K562 (cell line): ENCODE results near the gene ROS1. TPM values are rescaled to one million over a fixed set of nuclear protein-coding genes. Genes with fewer than 3 reads are reported as not detected.

Experiments used
- ATAC-seq: fragments of 200-7000 bp; cut with Tn5 transposase; 3 replicates; pipeline ENCODE4 v1.9.1; 2020; ENCODE audit warnings: moderate library complexity
- BruUV-seq: library from RNA; stranded (reverse); fragments of 400-500 nt; replicated peaks from 2 replicates; lab custom pipeline; 2021; lab: Mats Ljungman, UMichigan
- CTCF ChIA-PET: fragments of 300-600 bp; formaldehyde crosslinking; extraction: SDS; loops from one replicate; lab custom pipeline; 2021; ENCODE audit warnings: low intra/inter-chr PET ratio; lab: Yijun Ruan, JAX
- POLR2A ChIA-PET: fragments of 300-600, 350-650 bp; sonication (Branson Sonifier 250); formaldehyde crosslinking; extraction: SDS; loops from one replicate; lab custom pipeline; 2021; ENCODE audit warnings: antibody characterized with exemption, inconsistent platforms; lab: Yijun Ruan, JAX
- DNase-seq, 4 experiments: peaks; one replicate each; pipeline versions ENCODE4 v3.0.0 to v3.0.0-alpha.2; 2011 to 2018; ENCODE audit warnings: low spot score in 3 of 4, mixed read lengths in 3 of 4; ENCODE audit errors: extremely low read depth in 1 of 4
- FAIRE-seq: peaks from 2 replicates; lab custom pipeline; 2011; peaks lifted over from hg19 to GRCh38; lab: Jason Lieb, UNC
- H2AFZ ChIP-seq: 2 replicates; pipeline ENCODE4 v1.6.0; 2011; ENCODE audit warnings: low read depth, low read length, control low read depth, inconsistent platforms
- H3K27ac ChIP-seq: fragments of 200-600 bp; 3 replicates; pipeline ENCODE4 v1.8.0; 2011; ENCODE audit warnings: low read depth, mild to moderate bottlenecking, control low read depth, inconsistent platforms, low read length, moderate library complexity, mixed read lengths; ENCODE audit errors: extremely low read depth
- H3K27me3 ChIP-seq, 2 experiments: fragments of 300-600 bp in 1 of 2; 2 replicates in 1 of 2; 3 replicates in 1 of 2; pipeline versions ENCODE4 v1.6.0 to v1.8.0; 2011; ENCODE audit warnings: inconsistent platforms in 2 of 2, low read length in 2 of 2, mild to moderate bottlenecking in 1 of 2, mixed read lengths in 1 of 2, moderate library complexity in 1 of 2; ENCODE audit not compliant: control insufficient read depth in 2 of 2, insufficient read depth in 2 of 2
- H3K36me3 ChIP-seq: fragments of 300-600 bp; 3 replicates; pipeline ENCODE4 v1.8.0; 2011; ENCODE audit warnings: mild to moderate bottlenecking, low read length, inconsistent platforms; ENCODE audit not compliant: control insufficient read depth, insufficient read depth
- H3K4me1 ChIP-seq, 2 experiments: fragments of 200-600 bp in 1 of 2; replicated peaks in 1 of 2; 2 replicates in 1 of 2; 3 replicates in 1 of 2; pipeline versions ENCODE4 v1.5.1 to v1.8.0; 2011; ENCODE audit warnings: inconsistent platforms in 2 of 2, low read length in 2 of 2, mild to moderate bottlenecking in 1 of 2, mixed read lengths in 1 of 2, moderate library complexity in 1 of 2; ENCODE audit not compliant: control insufficient read depth in 2 of 2, insufficient read depth in 2 of 2
- H3K4me2 ChIP-seq: 2 replicates; pipeline ENCODE4 v1.6.1; 2011; ENCODE audit warnings: low read length, control low read depth, inconsistent platforms, mixed read lengths; ENCODE audit not compliant: insufficient read depth
- H3K4me3 ChIP-seq: fragments of 200-600 bp; sonication (generic), shearing (Covaris generic); 2 replicates; pipeline ENCODE4 v1.5.1; 2016; ENCODE audit warnings: control low read depth, inconsistent platforms
- H3K79me2 ChIP-seq: fragments of 200-600 bp; 3 replicates; pipeline ENCODE4 v1.8.0; 2011; ENCODE audit warnings: low read length, inconsistent platforms; ENCODE audit not compliant: control insufficient read depth, insufficient read depth
- H3K9ac ChIP-seq, 2 experiments: 2 replicates each; pipeline versions ENCODE4 v1.6.0 to v1.6.1; 2011; ENCODE audit warnings: low read depth in 2 of 2, low read length in 2 of 2, control low read depth in 1 of 2, inconsistent platforms in 1 of 2, mild to moderate bottlenecking in 1 of 2, mixed read lengths in 1 of 2; ENCODE audit not compliant: insufficient read depth in 1 of 2
- H3K9me1 ChIP-seq: one replicate; pipeline ENCODE4 v1.6.0; 2011; ENCODE audit warnings: inconsistent platforms, mild to moderate bottlenecking, low read length, moderate library complexity; ENCODE audit not compliant: control insufficient read depth, insufficient read depth
- H3K9me3 ChIP-seq: replicated peaks from 2 replicates; pipeline ENCODE4 v1.5.1; 2011; ENCODE audit warnings: low read depth, low read length, inconsistent platforms; ENCODE audit not compliant: control insufficient read depth, insufficient read depth
- H4K20me1 ChIP-seq: replicated peaks from 2 replicates; pipeline ENCODE4 v1.6.1; 2011; ENCODE audit warnings: low read length, inconsistent platforms, mixed read lengths; ENCODE audit not compliant: control insufficient read depth, insufficient read depth
- EGR1 ChIP-seq: fragments of 450-650 bp; conservative IDR thresholded peaks from 2 replicates; pipeline ENCODE4 v1.6.1; 2017; ENCODE audit warnings: mild to moderate bottlenecking
- FOXP1 ChIP-seq: sonication (generic); formaldehyde crosslinking; IDR thresholded peaks from 2 replicates; pipeline ENCODE4 v1.8.0; 2022; ENCODE audit warnings: mild to moderate bottlenecking, missing genetic modification reagents
- MECOM ChIP-seq: fragments of 250-450 bp; sonication (Bioruptor Pico); IDR thresholded peaks from 2 replicates; pipeline ENCODE4 v1.8.0; 2022; ENCODE audit warnings: inconsistent platforms
- MTA3 ChIP-seq: fragments of 450-650 bp; formaldehyde crosslinking; IDR thresholded peaks from 2 replicates; pipeline ENCODE4 v1.6.1; 2017; ENCODE audit warnings: mild to moderate bottlenecking, borderline replicate concordance
- NR2C1 ChIP-seq, 2 experiments: fragments of 450-650 bp; IDR thresholded peaks; 2 replicates each; pipeline ENCODE4 v1.6.1; 2017; ENCODE audit warnings: mild to moderate bottlenecking in 2 of 2, antibody characterized with exemption in 1 of 2, inconsistent platforms in 1 of 2, missing compliant biosample characterization in 1 of 2, missing genetic modification characterization in 1 of 2
- SIX5 ChIP-seq, 2 experiments: IDR thresholded peaks; 2 replicates each; pipeline ENCODE4 v1.6.1; 2011; ENCODE audit warnings: low read length in 2 of 2, borderline replicate concordance in 1 of 2, low read depth in 1 of 2, mild to moderate bottlenecking in 1 of 2, moderate library complexity in 1 of 2; ENCODE audit not compliant: insufficient read depth in 1 of 2
- TAF7 ChIP-seq: fragments of 450-650 bp; IDR thresholded peaks from 2 replicates; pipeline ENCODE4 v1.6.1; 2016; ENCODE audit warnings: missing genetic modification characterization, missing compliant biosample characterization
- ZNF282 ChIP-seq: sonication (generic); formaldehyde crosslinking; IDR thresholded peaks from 2 replicates; pipeline ENCODE4 v1.8.1; 2023; ENCODE audit warnings: missing genetic modification reagents
- WGBS: fragments of 100-300 bp; shearing (Covaris generic); methylation state at CpG from one replicate; pipeline ENCODE4 v1.1.6; 2016; ENCODE audit warnings: low coverage, mixed read lengths; ENCODE audit not compliant: insufficient coverage; ENCODE audit errors: missing lambda C conversion rate; 5-methylcytosine and 5-hydroxymethylcytosine counted together
- in situ Hi-C: fragments of 300-500 bp; cut with MboI; formaldehyde crosslinking; loops from 4 replicates; pipeline ENCODE4 v1.15.0; 2018; ENCODE audit warnings: inconsistent platforms, mixed read lengths
- intact Hi-C: fragments of 100-400 bp; cut with micrococcal nuclease; formaldehyde crosslinking; loops from 2 replicates; pipeline ENCODE4 v1.14.2; 2022
- polyA plus RNA-seq, 8 experiments: library from polyadenylated mRNA; depleted of rRNA in 4 of 8; stranded (reverse) in 5 of 8; unstranded in 3 of 8; fragments of >200 nt; fragmentation: Nextera tagmentation in 2 of 8; fragmentation: Illumina TruSeq in 1 of 8; extraction: Ambion mirVana in 2 of 8; extraction: Trizol in 1 of 8; gene quantifications; 2 replicates each; pipeline versions ENCODE4 v1.2.1 to v1.2.3, GENCODE V29; 2011 to 2014; ENCODE audit warnings: inconsistent platforms in 1 of 8, missing spikeins in 1 of 8
- total RNA-seq, 7 experiments: library from RNA; depleted of rRNA in 6 of 7; stranded (reverse); fragments of >200 nt in 6 of 7; fragmentation: Illumina TruSeq in 2 of 7; extraction: Trizol in 2 of 7; gene quantifications; 2 replicates each; pipeline versions ENCODE4 v1.2.1 to v1.2.3, GENCODE V29; 2011 to 2021; ENCODE audit warnings: low replicate concordance in 1 of 7
- TF ChIP-seq, protein P1 (sequence below): sonication (generic); formaldehyde crosslinking; IDR thresholded peaks from 2 replicates; pipeline ENCODE4 v1.8.1; 2023; ENCODE audit warnings: mild to moderate bottlenecking, missing genetic modification reagents
- TF ChIP-seq, protein P2 (sequence below): fragments of 250-450 bp; sonication (Bioruptor Pico); IDR thresholded peaks from 2 replicates; pipeline ENCODE4 v1.5.0; 2021
- TF ChIP-seq, protein P3 (sequence below): fragments of 450-650 bp; IDR thresholded peaks from 2 replicates; pipeline ENCODE4 v1.6.1; 2017; ENCODE audit warnings: antibody characterized with exemption

Gene ROS1
- total and polyA plus RNA-seq, 9 of the 15 experiments (the other 6 are each of a cell fraction or from before 2014, with no cell fraction given), result under 0.01 to 0.16 (median 0.04) TPM; not detected in 6

DNA sequence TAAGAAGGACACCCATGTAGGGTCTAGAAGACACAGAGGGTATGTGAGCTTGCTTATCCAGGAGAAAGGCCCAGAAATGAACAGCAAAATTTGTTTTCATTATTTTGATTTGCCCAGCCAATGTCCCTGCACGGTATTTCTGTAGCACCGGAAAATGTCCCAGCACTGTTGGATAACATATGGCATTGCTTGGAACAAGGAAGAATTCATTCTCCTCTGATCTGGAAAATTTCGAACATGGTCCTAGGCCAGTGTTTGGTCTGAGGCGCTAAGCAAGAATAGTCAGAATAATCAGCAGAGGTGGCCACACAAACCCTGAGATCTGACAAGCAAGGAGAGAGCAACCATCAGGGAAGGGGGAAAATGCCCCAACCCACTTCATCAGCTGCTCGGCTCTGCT, 26.6 kb downstream of the ROS1 start:
- H3K4me3 ChIP-seq, result no peak overlapping the region
- BruUV-seq, result no TSS peak
- no peak overlapping the region for H3K27ac ChIP-seq
- no peak overlapping the region for H3K4me2 ChIP-seq
- no peaks in the 10 kb centered on the region for H3K9me3 ChIP-seq
- no peak overlapping the region for H2AFZ ChIP-seq
- H3K36me3 ChIP-seq, result no peaks in the 10 kb centered on the region
- H3K9ac ChIP-seq, result no peak overlapping the region
- ChIA-PET CTCF (no interaction called here), POLR2A (no interaction called here)
- DNase-seq (no peak), ATAC-seq (no peak), FAIRE-seq (no peak)
- H3K9me1 ChIP-seq, result no peaks in the 10 kb centered on the region
- H3K4me1 ChIP-seq, result no peaks in the 10 kb centered on the region; a peak in 1 of 5 replicates
- H3K27me3 ChIP-seq, result no peaks in the 10 kb centered on the region; a peak in 2 of 5 replicates
- no peaks in the 10 kb centered on the region for H3K79me2 ChIP-seq
- in situ Hi-C loops, result no loop called here
- WGBS, result 19% methylated on average over 5 of the region's 5 CpGs
- TF ChIP-seq, protein P1, sequence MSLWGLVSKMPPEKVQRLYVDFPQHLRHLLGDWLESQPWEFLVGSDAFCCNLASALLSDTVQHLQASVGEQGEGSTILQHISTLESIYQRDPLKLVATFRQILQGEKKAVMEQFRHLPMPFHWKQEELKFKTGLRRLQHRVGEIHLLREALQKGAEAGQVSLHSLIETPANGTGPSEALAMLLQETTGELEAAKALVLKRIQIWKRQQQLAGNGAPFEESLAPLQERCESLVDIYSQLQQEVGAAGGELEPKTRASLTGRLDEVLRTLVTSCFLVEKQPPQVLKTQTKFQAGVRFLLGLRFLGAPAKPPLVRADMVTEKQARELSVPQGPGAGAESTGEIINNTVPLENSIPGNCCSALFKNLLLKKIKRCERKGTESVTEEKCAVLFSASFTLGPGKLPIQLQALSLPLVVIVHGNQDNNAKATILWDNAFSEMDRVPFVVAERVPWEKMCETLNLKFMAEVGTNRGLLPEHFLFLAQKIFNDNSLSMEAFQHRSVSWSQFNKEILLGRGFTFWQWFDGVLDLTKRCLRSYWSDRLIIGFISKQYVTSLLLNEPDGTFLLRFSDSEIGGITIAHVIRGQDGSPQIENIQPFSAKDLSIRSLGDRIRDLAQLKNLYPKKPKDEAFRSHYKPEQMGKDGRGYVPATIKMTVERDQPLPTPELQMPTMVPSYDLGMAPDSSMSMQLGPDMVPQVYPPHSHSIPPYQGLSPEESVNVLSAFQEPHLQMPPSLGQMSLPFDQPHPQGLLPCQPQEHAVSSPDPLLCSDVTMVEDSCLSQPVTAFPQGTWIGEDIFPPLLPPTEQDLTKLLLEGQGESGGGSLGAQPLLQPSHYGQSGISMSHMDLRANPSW (CRISPR knock-in tag), result no peak
- TF ChIP-seq TAF7 (tag) (no peak), NR2C1 (IDR thresholded peaks at IDR 0.05) (no peak), NR2C1 (tag; IDR thresholded peaks at IDR 0.05) (no peak), MECOM (CRISPR knock-in tag) (no peak), EGR1 (no peak), SIX5 (IDR thresholded peaks at IDR 0.05; ENCODE audit: borderline replicate concordance in 1 of 2, insufficient read depth in 1 of 2, low read depth in 1 of 2, low read length in 2 of 2) (no peak), MTA3 (no peak), FOXP1 (no peak), ZNF282 (no peak)
- TF ChIP-seq, protein P2, sequence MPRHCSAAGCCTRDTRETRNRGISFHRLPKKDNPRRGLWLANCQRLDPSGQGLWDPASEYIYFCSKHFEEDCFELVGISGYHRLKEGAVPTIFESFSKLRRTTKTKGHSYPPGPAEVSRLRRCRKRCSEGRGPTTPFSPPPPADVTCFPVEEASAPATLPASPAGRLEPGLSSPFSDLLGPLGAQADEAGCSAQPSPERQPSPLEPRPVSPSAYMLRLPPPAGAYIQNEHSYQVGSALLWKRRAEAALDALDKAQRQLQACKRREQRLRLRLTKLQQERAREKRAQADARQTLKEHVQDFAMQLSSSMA, result no peak
- TF ChIP-seq, protein P3, sequence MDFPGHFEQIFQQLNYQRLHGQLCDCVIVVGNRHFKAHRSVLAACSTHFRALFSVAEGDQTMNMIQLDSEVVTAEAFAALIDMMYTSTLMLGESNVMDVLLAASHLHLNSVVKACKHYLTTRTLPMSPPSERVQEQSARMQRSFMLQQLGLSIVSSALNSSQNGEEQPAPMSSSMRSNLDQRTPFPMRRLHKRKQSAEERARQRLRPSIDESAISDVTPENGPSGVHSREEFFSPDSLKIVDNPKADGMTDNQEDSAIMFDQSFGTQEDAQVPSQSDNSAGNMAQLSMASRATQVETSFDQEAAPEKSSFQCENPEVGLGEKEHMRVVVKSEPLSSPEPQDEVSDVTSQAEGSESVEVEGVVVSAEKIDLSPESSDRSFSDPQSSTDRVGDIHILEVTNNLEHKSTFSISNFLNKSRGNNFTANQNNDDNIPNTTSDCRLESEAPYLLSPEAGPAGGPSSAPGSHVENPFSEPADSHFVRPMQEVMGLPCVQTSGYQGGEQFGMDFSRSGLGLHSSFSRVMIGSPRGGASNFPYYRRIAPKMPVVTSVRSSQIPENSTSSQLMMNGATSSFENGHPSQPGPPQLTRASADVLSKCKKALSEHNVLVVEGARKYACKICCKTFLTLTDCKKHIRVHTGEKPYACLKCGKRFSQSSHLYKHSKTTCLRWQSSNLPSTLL, result no peak
- intact Hi-C loops, result no loop called here
- no peaks in the 10 kb centered on the region for H4K20me1 ChIP-seq
